Lung (tissue), 12 donors: ENCODE data around the gene TRMT44. TPM values are rescaled to one million over a fixed set of nuclear protein-coding genes. Genes with fewer than 3 reads are reported as not detected.
"Not testable (repeated sequence)": the region's sequence is repeated elsewhere in the genome, so short reads cannot be mapped to it uniquely, and the experiment has no call there.

Experiments used
- ATAC-seq: fragments of 200-7000 bp; cut with Tn5 transposase; one replicate; pipeline ENCODE4 v1.9.1; 2020; ENCODE audit warnings: moderate number of reproducible peaks; ENCODE audit not compliant: insufficient read depth, low FRiP score
- DNase-seq, 3 donors: peaks; one replicate each; pipeline ENCODE4 v3.0.0-alpha.2; 2013 to 2017
- H3K27ac ChIP-seq, 2 donors: one replicate each; pipeline ENCODE4 v1.5.1; 2013; ENCODE audit warnings: mild to moderate bottlenecking in 2 of 2, moderate library complexity in 2 of 2, control low read depth in 1 of 2, inconsistent platforms in 1 of 2, low read depth in 1 of 2, low read length in 1 of 2
- H3K27me3 ChIP-seq, 3 donors: one replicate each; pipeline ENCODE4 v1.5.1; 2013; ENCODE audit warnings: low read length in 2 of 3; ENCODE audit not compliant: control insufficient read depth in 3 of 3, insufficient read depth in 3 of 3
- H3K36me3 ChIP-seq, 4 donors: one replicate each; pipeline ENCODE4 v1.5.1; 2013; ENCODE audit warnings: low read length in 4 of 4, mild to moderate bottlenecking in 1 of 4, moderate library complexity in 1 of 4; ENCODE audit not compliant: control insufficient read depth in 4 of 4, insufficient read depth in 4 of 4
- H3K4me1 ChIP-seq, 5 donors: one replicate each; pipeline ENCODE4 v1.5.1; 2013; ENCODE audit warnings: low read length in 5 of 5, mild to moderate bottlenecking in 2 of 5, moderate library complexity in 1 of 5; ENCODE audit not compliant: control insufficient read depth in 5 of 5, insufficient read depth in 5 of 5
- H3K4me3 ChIP-seq: one replicate; pipeline ENCODE4 v1.5.1; 2013; ENCODE audit warnings: mild to moderate bottlenecking, control low read depth, moderate library complexity
- H3K9ac ChIP-seq, 2 donors: one replicate each; pipeline ENCODE4 v1.5.1; 2013; ENCODE audit warnings: low read length in 2 of 2, control low read depth in 1 of 2; ENCODE audit not compliant: insufficient read depth in 1 of 2
- H3K9me3 ChIP-seq, 4 donors: one replicate each; pipeline ENCODE4 v1.5.1; 2013; ENCODE audit warnings: low read length in 3 of 4, mild to moderate bottlenecking in 1 of 4, moderate library complexity in 1 of 4; ENCODE audit not compliant: control insufficient read depth in 4 of 4, insufficient read depth in 3 of 4
- CTCF ChIP-seq: IDR thresholded peaks from 2 replicates; pipeline ENCODE4 v1.5.1; 2012; ENCODE audit warnings: mild to moderate bottlenecking; ENCODE audit errors: control extremely low read depth, extremely low read depth
- WGBS, 2 donors: extraction: QIAGEN DNeasy Blood & Tissue Kit; methylation state at CpG; one replicate each; pipeline ENCODE4 v1.1.7; 2013; 5-methylcytosine and 5-hydroxymethylcytosine counted together
- polyA plus RNA-seq, 2 donors: library from polyadenylated mRNA; stranded (reverse); fragments of 200-250 nt; gene quantifications; one replicate each; pipeline ENCODE4 v1.2.1, GENCODE V29; 2013
- total RNA-seq, 2 donors: library from RNA; depleted of rRNA in 1 of 2; stranded (reverse); fragments of >200 nt in 1 of 2; gene quantifications; one replicate each; pipeline ENCODE4 v1.2.1, GENCODE V29; 2014 to 2021
- donor health status: control.
- donor health status: control.
- donor health status: Bipolar disorder and iron deficiency.
- donor health status: healthy.
- donor health status: DM: yes; HTN: yes; CAD: no.

TRMT44 gene
- total and polyA plus RNA-seq, 4 donors: 7.3 to 24.8 (median 15.0) TPM

- 91 to 92% methylated on average over 12 of the region's 12 CpGs for WGBS, 2 donors
- peaks cover 0 to 2% (median 0%) of the 10 kb centered on the region in 4 donors for H3K9me3 ChIP-seq
- ATAC-seq (no peak), DNase-seq (no peak)
- H3K4me1 ChIP-seq: peaks cover 0 to 18% (median 10%) of the 10 kb centered on the region in 5 donors
- H3K4me3 ChIP-seq: no peak overlapping the region
- H3K9ac ChIP-seq: no peak overlapping the region
- H3K27ac ChIP-seq: no peak overlapping the region
- H3K36me3 ChIP-seq: no peaks in the 10 kb centered on the region
- no peaks in the 10 kb centered on the region for H3K27me3 ChIP-seq
- no peak for TF ChIP-seq CTCF
Measured at GRCh38 chr4:8510191-8510590, 69.6 kb downstream of the TRMT44 start.

DNA sequence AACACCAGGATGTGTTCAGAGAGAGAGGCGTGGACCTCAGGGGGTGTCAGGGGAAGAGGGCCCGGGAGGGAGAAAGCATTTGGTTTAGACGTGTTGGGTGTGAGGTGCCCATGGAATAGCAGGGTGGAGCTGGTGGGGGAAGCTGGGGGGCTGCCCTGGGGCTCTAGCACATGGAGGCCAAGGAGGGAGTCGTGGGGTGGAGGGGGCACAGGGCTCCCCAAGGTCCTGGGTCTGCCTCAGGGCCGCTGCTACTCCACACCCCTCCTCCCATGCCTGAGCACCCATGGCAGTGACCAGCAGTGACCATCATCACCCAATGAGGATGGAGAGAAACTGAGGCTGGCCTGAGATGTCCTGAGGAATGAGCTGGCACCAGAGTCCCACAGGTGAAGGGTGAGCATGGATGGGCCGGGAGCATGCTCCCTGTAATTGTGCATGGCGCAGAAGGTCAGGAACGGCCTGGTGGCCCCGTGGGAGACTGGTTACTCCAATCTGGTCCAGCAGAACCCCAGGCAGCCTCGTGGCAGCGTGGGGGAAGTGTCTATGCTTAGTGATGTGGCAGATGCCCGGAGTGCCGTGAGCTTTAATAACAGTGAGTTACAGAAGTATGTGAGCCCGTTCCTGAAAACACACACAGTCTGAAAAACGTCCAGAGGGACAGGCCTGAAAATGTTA, 70.2 kb downstream of the TRMT44 start:
- 83 to 87% methylated on average over 15 of the region's 15 CpGs for WGBS, 2 donors
- no peak for TF ChIP-seq CTCF
- DNase-seq (no peak), ATAC-seq (no peak)
- Histone ChIP-seq H3K27me3 (no peaks in the 10 kb centered on the region), H3K9me3 (peaks cover 0 to 2% (median 0%) of the 10 kb centered on the region in 4 donors), H3K27ac (no peak overlapping the region), H3K36me3 (no peaks in the 10 kb centered on the region), H3K4me3 (no peak overlapping the region), H3K9ac (no peak overlapping the region), H3K4me1 (peaks cover 0 to 18% (median 10%) of the 10 kb centered on the region in 5 donors)

DNA sequence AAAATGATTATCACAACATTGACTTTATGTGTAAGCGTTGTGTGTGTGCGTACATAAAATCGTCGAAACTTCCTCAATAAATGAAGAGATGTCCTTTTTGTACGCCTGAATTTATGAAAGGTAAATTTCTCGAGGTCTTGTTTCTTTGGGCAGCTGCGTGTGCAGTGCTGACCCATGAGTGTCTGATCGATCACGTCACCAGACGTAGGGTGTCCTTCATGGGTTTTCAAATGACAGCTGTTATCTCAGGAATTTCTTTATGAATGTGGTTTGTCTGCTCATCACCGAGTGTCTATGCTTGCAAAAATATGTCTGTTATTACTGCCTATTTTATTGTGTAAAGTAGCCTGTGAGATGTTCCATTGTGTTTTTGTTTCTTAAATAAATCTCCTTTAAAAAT, 71.9 kb downstream of the TRMT44 start:
- no peak for TF ChIP-seq CTCF
- Histone ChIP-seq H3K27ac (no peak overlapping the region), H3K4me1 (peaks cover 0 to 2% (median 0%) of the 10 kb centered on the region in 5 donors), H3K4me3 (no peak overlapping the region), H3K9me3 (peaks cover 0 to 2% (median 0%) of the 10 kb centered on the region in 4 donors), H3K27me3 (no peaks in the 10 kb centered on the region), H3K9ac (no peak overlapping the region), H3K36me3 (no peaks in the 10 kb centered on the region)
- DNase-seq (no peak), ATAC-seq (no peak)
- 90 to 93% methylated on average over 11 of the region's 11 CpGs for WGBS, 2 donors

GRCh38 chr4:8513080-8513479, 72.5 kb downstream of the TRMT44 start:
- not testable (repeated sequence) for H3K27ac ChIP-seq, H3K9me3 ChIP-seq, H3K4me1 ChIP-seq, H3K36me3 ChIP-seq, DNase-seq, ATAC-seq, H3K4me3 ChIP-seq, H3K27me3 ChIP-seq, H3K9ac ChIP-seq
- WGBS, 2 donors: 77 to 93% methylated on average over 4 of the region's 4 CpGs
